Right lobe of liver (tissue), 4 donors: ENCODE results near the gene KIAA1958.

Experiments used
- POLR2A ChIP-seq: fragments of 450-650 bp; IDR thresholded peaks from one replicate; pipeline ENCODE4 v1.6.1; 2017; ENCODE audit warnings: antibody characterized with exemption, mild to moderate bottlenecking
- TF ChIP-seq, protein P1 (sequence below), 4 donors: fragments of 200-600 bp in 3 of 4; fragments of 450-650 bp in 1 of 4; IDR thresholded peaks; one replicate each; pipeline versions ENCODE4 v1.5.1 to v1.8.0; 2016 to 2022; ENCODE audit warnings: antibody characterized with exemption in 4 of 4, mild to moderate bottlenecking in 2 of 4
- donor health status: DM: no; HTN: no; CAD: no.
- donor health status: DM: no; HTN: no; CAD: no.
- donor health status: DM: no; HTN: yes; CAD: no.

DNA sequence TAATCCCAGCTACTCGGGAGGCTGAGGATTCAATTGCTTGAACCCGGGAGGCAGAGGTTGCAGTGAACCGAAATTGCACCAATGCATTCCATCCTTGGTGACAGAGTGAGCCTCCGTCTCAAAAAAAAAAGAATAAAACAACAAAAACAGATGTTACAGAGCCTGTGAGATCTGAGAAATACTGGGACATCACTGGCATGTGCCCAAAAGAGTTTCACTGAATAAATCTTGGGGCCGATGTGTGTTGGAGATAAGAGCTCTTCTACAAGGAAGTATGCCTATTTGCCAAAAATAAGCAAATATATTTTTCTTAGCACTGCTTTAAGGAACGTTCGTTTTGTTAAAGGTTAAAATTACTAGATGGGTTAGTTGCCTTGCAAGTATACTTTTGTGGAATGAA, 55.1 kb downstream of the KIAA1958 start:
- TF ChIP-seq, protein P1, sequence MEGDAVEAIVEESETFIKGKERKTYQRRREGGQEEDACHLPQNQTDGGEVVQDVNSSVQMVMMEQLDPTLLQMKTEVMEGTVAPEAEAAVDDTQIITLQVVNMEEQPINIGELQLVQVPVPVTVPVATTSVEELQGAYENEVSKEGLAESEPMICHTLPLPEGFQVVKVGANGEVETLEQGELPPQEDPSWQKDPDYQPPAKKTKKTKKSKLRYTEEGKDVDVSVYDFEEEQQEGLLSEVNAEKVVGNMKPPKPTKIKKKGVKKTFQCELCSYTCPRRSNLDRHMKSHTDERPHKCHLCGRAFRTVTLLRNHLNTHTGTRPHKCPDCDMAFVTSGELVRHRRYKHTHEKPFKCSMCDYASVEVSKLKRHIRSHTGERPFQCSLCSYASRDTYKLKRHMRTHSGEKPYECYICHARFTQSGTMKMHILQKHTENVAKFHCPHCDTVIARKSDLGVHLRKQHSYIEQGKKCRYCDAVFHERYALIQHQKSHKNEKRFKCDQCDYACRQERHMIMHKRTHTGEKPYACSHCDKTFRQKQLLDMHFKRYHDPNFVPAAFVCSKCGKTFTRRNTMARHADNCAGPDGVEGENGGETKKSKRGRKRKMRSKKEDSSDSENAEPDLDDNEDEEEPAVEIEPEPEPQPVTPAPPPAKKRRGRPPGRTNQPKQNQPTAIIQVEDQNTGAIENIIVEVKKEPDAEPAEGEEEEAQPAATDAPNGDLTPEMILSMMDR (IDR thresholded peaks at IDR 0.05) = no peak
- TF ChIP-seq POLR2A = no peak
